Spleen (tissue), 11 donors: ENCODE results near the gene KCTD3. TPM values are rescaled to one million over a fixed set of nuclear protein-coding genes. Genes with fewer than 3 reads are reported as not detected.

ENCODE experiments used
- DNase-seq: peaks from one replicate; pipeline ENCODE4 v3.0.0-alpha.2; 2020
- H3K27ac ChIP-seq, 8 donors: fragments of 200-600 bp; sonication (generic) in 7 of 8; 1 replicate in 4 of 8; 2 replicates in 4 of 8; pipeline versions ENCODE4 v1.5.0 to v1.8.0; 2016 to 2021; ENCODE audit warnings: inconsistent platforms in 4 of 8, mild to moderate bottlenecking in 4 of 8, moderate library complexity in 1 of 8
- H3K27me3 ChIP-seq, 7 donors: fragments of 200-600 bp; sonication (generic) in 6 of 7; replicated peaks in 1 of 7; 1 replicate in 4 of 7; 2 replicates in 3 of 7; pipeline versions ENCODE4 v1.5.0 to v1.8.0; 2016 to 2021; ENCODE audit warnings: inconsistent platforms in 3 of 7, mild to moderate bottlenecking in 1 of 7
- H3K36me3 ChIP-seq, 6 donors: fragments of 200-600 bp; sonication (generic) in 5 of 6; 1 replicate in 4 of 6; 2 replicates in 2 of 6; pipeline versions ENCODE4 v1.5.0 to v1.8.0; 2016 to 2021; ENCODE audit warnings: inconsistent platforms in 2 of 6
- H3K4me1 ChIP-seq, 6 donors: fragments of 200-600 bp; sonication (generic) in 5 of 6; 1 replicate in 3 of 6; 2 replicates in 3 of 6; pipeline versions ENCODE4 v1.5.0 to v1.8.0; 2016 to 2021; ENCODE audit warnings: inconsistent platforms in 3 of 6
- H3K4me3 ChIP-seq, 8 donors: fragments of 200-600 bp; sonication (generic) in 7 of 8; 1 replicate in 4 of 8; 2 replicates in 4 of 8; pipeline versions ENCODE4 v1.5.0 to v1.8.0; 2016 to 2021; ENCODE audit warnings: inconsistent platforms in 4 of 8, mild to moderate bottlenecking in 4 of 8, moderate library complexity in 2 of 8
- H3K9me3 ChIP-seq, 8 donors: fragments of 200-600 bp; sonication (generic) in 7 of 8; 1 replicate in 4 of 8; 2 replicates in 4 of 8; pipeline versions ENCODE4 v1.5.0 to v1.8.0; 2016 to 2021; ENCODE audit warnings: inconsistent platforms in 4 of 8
- POLR2A ChIP-seq, 3 donors: fragments of 450-650 bp; IDR thresholded peaks; one replicate each; pipeline ENCODE4 v1.5.1; 2017; ENCODE audit warnings: antibody characterized with exemption in 3 of 3, mild to moderate bottlenecking in 1 of 3
- POLR2AphosphoS5 ChIP-seq, 3 donors: sonication (generic); formaldehyde crosslinking; IDR thresholded peaks; one replicate each; pipeline ENCODE4 v1.5.1; 2017; ENCODE audit warnings: antibody characterized with exemption in 3 of 3
- WGBS, 5 donors: extraction: QIAGEN DNeasy Blood & Tissue Kit in 3 of 5; methylation state at CpG; one replicate each; pipeline versions ENCODE4 v1.1.5 to v1.1.7; 2013 to 2018; 5-methylcytosine and 5-hydroxymethylcytosine counted together
- intact Hi-C: fragments of 100-400 bp; cut with DNase I; formaldehyde crosslinking; loops from one replicate; pipeline ENCODE4 v1.15.0; 2023; ENCODE audit warnings: low total_unique reads
- polyA plus RNA-seq, 3 donors: library from polyadenylated mRNA; stranded (reverse); fragments of 200-250 nt; gene quantifications; one replicate each; pipeline ENCODE4 v1.2.1, GENCODE V29; 2013
- total RNA-seq, 7 donors: library from RNA; depleted of rRNA in 3 of 7; stranded (reverse); fragments of >200 nt in 3 of 7; fragmentation: NEBNext Ultra II Directional in 4 of 7; extraction: Animal tissue kit (Norgen Biotek cat#: 25700) in 4 of 7; gene quantifications; one replicate each; pipeline versions ENCODE4 v1.1.0 to v1.2.1, GENCODE V29; 2016 to 2021
- TF ChIP-seq, protein P1 (sequence below), 11 experiments: fragments of 200-600 bp in 7 of 11; fragments of 450-650 bp in 4 of 11; sonication (generic) in 4 of 11; IDR thresholded peaks in 8 of 11; conservative IDR thresholded peaks in 3 of 11; 1 replicate in 7 of 11; 2 replicates in 4 of 11; pipeline versions ENCODE4 v1.4.0 to v1.8.0; 2016 to 2021; ENCODE audit warnings: antibody characterized with exemption in 11 of 11, inconsistent platforms in 4 of 11, mild to moderate bottlenecking in 1 of 11
- donor health status: healthy with polysubstance abuse.
- donor health status: DM: no; HTN: no; CAD: no; lungs with moderate emphysema.
- donor health status: DM: no; HTN: no; CAD: no.
- donor health status: Bipolar disorder and iron deficiency.
- donor health status: healthy.
- donor health status: DM: no; HTN: no; CAD: no.
- donor health status: DM: yes; HTN: yes; CAD: no.

The KCTD3 gene
- total and polyA plus RNA-seq, 10 donors, result 7.6 to 33.0 (median 21.3) TPM

DNA sequence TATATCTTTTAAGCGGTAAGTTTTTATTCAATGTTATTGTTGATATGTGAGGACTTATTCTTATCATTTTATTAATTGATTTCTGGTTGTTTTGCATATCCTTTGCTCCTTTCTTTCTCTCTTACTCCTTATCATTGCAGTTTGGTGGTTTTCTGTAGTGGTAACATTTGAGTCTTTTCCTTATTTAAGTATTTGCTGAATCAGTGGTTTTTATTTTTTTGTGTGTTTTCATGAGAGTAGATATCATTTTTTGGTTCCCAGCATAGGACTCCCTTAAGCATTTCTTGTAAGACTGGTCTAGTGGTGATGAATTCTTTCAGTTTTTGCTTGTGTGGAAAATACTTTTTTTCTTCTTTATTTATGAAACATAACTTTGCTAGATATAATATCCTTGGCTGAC is 12.2 kb upstream of the KCTD3 start:
- Histone ChIP-seq H3K4me1 (no peaks in the 10 kb centered on the region), H3K27ac (no peak overlapping the region), H3K36me3 (no peaks in the 10 kb centered on the region), H3K27me3 (no peaks in the 10 kb centered on the region), H3K4me3 (no peak overlapping the region), H3K9me3 (peaks cover 0 to 32% (median 23%) of the 10 kb centered on the region in 8 donors)
- no peak for DNase-seq
- intact Hi-C loops, result no loop called here
- TF ChIP-seq POLR2AphosphoS5 (IDR thresholded peaks at IDR 0.05) (no peak), POLR2A (IDR thresholded peaks at IDR 0.05) (no peak)
- TF ChIP-seq, protein P1, sequence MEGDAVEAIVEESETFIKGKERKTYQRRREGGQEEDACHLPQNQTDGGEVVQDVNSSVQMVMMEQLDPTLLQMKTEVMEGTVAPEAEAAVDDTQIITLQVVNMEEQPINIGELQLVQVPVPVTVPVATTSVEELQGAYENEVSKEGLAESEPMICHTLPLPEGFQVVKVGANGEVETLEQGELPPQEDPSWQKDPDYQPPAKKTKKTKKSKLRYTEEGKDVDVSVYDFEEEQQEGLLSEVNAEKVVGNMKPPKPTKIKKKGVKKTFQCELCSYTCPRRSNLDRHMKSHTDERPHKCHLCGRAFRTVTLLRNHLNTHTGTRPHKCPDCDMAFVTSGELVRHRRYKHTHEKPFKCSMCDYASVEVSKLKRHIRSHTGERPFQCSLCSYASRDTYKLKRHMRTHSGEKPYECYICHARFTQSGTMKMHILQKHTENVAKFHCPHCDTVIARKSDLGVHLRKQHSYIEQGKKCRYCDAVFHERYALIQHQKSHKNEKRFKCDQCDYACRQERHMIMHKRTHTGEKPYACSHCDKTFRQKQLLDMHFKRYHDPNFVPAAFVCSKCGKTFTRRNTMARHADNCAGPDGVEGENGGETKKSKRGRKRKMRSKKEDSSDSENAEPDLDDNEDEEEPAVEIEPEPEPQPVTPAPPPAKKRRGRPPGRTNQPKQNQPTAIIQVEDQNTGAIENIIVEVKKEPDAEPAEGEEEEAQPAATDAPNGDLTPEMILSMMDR (IDR thresholded peaks at IDR 0.05 in 8 of 11, conservative IDR thresholded peaks at IDR 0.05 in 3 of 11), result no peak
- WGBS, 5 donors, result 89 to 100% (median 94%) methylated on average over 1 of the region's 1 CpG

DNA sequence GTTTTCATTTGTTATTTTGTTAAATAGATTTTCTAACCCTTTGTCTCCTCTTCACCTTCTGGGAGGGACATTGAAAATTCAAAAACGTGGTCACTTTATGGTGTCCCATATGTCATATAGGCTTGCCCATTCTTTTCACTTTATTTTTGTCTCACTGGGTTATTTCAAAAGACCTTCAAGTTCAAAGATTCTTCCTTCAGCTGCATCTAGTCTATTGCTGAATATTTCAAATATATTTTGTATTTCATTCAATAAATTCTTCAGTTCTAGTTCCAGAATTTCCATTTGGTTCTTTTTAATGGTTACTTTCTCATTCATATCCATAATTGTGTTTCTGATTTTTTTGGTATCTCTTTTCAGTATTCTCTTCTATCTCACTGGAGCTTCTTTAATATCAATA is 11.6 kb upstream of the KCTD3 start:
- Histone ChIP-seq H3K27me3 (no peaks in the 10 kb centered on the region), H3K9me3 (peaks cover 0 to 32% (median 24%) of the 10 kb centered on the region in 8 donors), H3K4me1 (no peaks in the 10 kb centered on the region), H3K4me3 (no peak overlapping the region), H3K36me3 (no peaks in the 10 kb centered on the region), H3K27ac (no peak overlapping the region)
- no peak for TF ChIP-seq POLR2A (IDR thresholded peaks at IDR 0.05)
- TF ChIP-seq, protein P1 (IDR thresholded peaks at IDR 0.05 in 8 of 11, conservative IDR thresholded peaks at IDR 0.05 in 3 of 11), result no peak
- no peak for TF ChIP-seq POLR2AphosphoS5 (IDR thresholded peaks at IDR 0.05)
- intact Hi-C loops, result no loop called here
- WGBS, 5 donors, result 50 to 74% (median 59%) methylated on average over 1 of the region's 1 CpG
- DNase-seq, result no peak

DNA sequence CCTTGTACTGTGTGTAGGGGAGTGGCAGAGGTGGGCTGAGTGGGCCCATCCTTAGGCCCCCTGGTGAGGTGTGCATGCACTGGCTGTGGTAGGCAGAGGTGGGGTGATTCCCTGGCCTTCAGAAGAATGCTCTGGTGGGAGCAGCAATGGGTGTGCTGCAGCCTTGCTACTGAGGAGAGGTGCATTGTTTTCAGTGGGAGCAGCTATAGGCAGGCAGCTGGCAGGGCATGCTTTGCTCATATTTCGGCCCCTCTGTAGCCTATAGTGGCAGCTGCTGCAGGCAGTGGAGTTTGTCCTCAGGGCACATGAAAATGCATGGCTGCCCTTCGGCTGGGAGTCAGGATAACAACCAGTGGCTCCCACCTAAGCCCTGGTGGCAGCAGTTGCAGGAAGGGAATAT is 10.1 kb upstream of the KCTD3 start:
- Histone ChIP-seq H3K27me3 (no peaks in the 10 kb centered on the region), H3K36me3 (no peaks in the 10 kb centered on the region), H3K9me3 (peaks cover 0 to 38% (median 27%) of the 10 kb centered on the region in 8 donors), H3K4me1 (no peaks in the 10 kb centered on the region), H3K4me3 (no peak overlapping the region), H3K27ac (no peak overlapping the region)
- WGBS, 5 donors, result 83 to 95% (median 85%) methylated on average over 2 of the region's 2 CpGs
- no peak for DNase-seq
- TF ChIP-seq POLR2AphosphoS5 (IDR thresholded peaks at IDR 0.05) (no peak), POLR2A (IDR thresholded peaks at IDR 0.05) (no peak)
- TF ChIP-seq, protein P1 (IDR thresholded peaks at IDR 0.05 in 8 of 11, conservative IDR thresholded peaks at IDR 0.05 in 3 of 11), result no peak
- intact Hi-C loops, result no loop called here

DNA sequence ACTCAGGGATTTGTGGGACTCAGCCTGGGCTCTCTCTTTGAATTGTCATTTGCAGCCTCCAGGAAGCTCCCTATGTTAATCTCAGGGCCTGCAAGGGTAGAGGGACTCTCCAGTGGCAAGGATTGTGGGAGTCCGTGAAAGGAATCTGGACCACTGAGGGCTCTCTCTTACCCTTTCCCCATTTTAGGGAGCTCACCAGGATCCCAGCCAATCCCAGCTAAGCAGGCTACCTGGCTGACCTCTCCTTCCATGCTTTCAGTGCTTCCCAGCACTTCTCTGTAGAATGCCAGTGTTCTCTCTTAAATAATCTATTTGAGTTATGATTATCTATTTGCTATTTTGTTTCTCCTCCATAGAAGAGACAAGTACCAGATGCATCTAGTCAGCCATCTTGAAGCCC is 9.6 kb upstream of the KCTD3 start:
- no peaks in the 10 kb centered on the region for H3K4me1 ChIP-seq
- 88 to 100% (median 92%) methylated on average over 1 of the region's 1 CpG for WGBS, 5 donors

More for the DNA sequence above, 9.6 kb upstream of the KCTD3 start:
- H3K27ac ChIP-seq, result no peak overlapping the region
- no peak for TF ChIP-seq POLR2AphosphoS5 (IDR thresholded peaks at IDR 0.05)
- intact Hi-C loops, result no loop called here
- no peak for DNase-seq
- no peak overlapping the region for H3K4me3 ChIP-seq
- no peaks in the 10 kb centered on the region for H3K36me3 ChIP-seq
- peaks cover 0 to 38% (median 27%) of the 10 kb centered on the region in 8 donors for H3K9me3 ChIP-seq
- H3K27me3 ChIP-seq, result no peaks in the 10 kb centered on the region
